ENCODE results near the gene PHACTR4. TPM values are rescaled to one million over a fixed set of nuclear protein-coding genes. Genes with fewer than 3 reads are reported as not detected.
A peak's percentile ranks its signal among the peaks of the same experiment; 100 is the strongest.

PHACTR4 gene
- total and polyA plus RNA-seq, 9 of the 15 experiments (the other 6 are each of a cell fraction or from before 2014, with no cell fraction given), result 6.4 to 43.6 (median 14.2) TPM

GRCh38 chr1:28507247-28507645 lies 137.7 kb downstream of the PHACTR4 start:
- Histone ChIP-seq H3K4me3 (peak overlapping the region; percentile 87), H3K27me3 (ENCODE audit: control insufficient read depth in 2 of 2, insufficient read depth in 2 of 2, low read length in 2 of 2) (no peaks in the 10 kb centered on the region), H3K9me1 (ENCODE audit: control insufficient read depth, insufficient read depth, low read length) (peaks cover 3% of the 10 kb centered on the region), H4K20me1 (replicated peaks; ENCODE audit: control insufficient read depth, insufficient read depth, low read length) (peaks cover 32% of the 10 kb centered on the region), H3K9ac (ENCODE audit: insufficient read depth in 1 of 2, low read depth in 2 of 2, low read length in 2 of 2) (peak overlapping the region; percentile 97 to 100), H3K79me2 (ENCODE audit: control insufficient read depth, insufficient read depth, low read length) (peaks cover 76% of the 10 kb centered on the region), H2AFZ (ENCODE audit: low read depth, low read length) (no peak overlapping the region), H3K9me3 (replicated peaks; ENCODE audit: control insufficient read depth, insufficient read depth, low read depth, low read length) (no peaks in the 10 kb centered on the region; the same call in 1 of the 2 replicates), H3K4me1 (replicated peaks in 1 of 2; ENCODE audit: control insufficient read depth in 2 of 2, insufficient read depth in 2 of 2, low read length in 2 of 2) (peaks cover 6 to 19% of the 10 kb centered on the region in 2 experiments; a peak in 3 of 5 replicates), H3K27ac (ENCODE audit: extremely low read depth, low read depth, low read length) (peak overlapping the region; percentile 94), H3K4me2 (ENCODE audit: insufficient read depth, low read length) (peak overlapping the region; percentile 99), H3K36me3 (ENCODE audit: control insufficient read depth, insufficient read depth, low read length) (peaks cover 57% of the 10 kb centered on the region)
- 3% methylated on average over 11 of the region's 11 CpGs for WGBS (ENCODE audit: insufficient coverage, low coverage, missing lambda C conversion rate)
- in situ Hi-C loops (cut with MboI) (no loop called here), intact Hi-C loops (cut with micrococcal nuclease) (no loop called here)
- ChIA-PET POLR2A (interaction anchor here (0.5 to 13.0 kb wide), 45 partner anchors 12 to 663 kb away, joined by 3 to 201 read pairs (median 4); partner anchors contain the start of genes ATP5IF1, EYA3, MED18 and RNU11), CTCF (ENCODE audit: low intra/inter-chr PET ratio) (no interaction called here)
- peak in 1 of 4 experiments; percentile 62 for DNase-seq (ENCODE audit: extremely low read depth in 1 of 4, low spot score in 3 of 4)
- BruUV-seq (replicated peaks), result no TSS peak
- ATAC-seq, result peak; percentile 7; the same call in 2 of the 3 replicates
- FAIRE-seq, result no peak
- TF ChIP-seq ZNF511 (CRISPR knock-in tag; IDR thresholded peaks at IDR 0.05) (no peak), ZC3H4 (CRISPR knock-in tag; IDR thresholded peaks at IDR 0.05; ENCODE audit: borderline replicate concordance) (no peak), STAT5A (IDR thresholded peaks at IDR 0.05; ENCODE audit: borderline replicate concordance, low read length) (peak; percentile 11; the same call in 1 of the 2 replicates), ESRRB (CRISPR knock-in tag; IDR thresholded peaks at IDR 0.05; ENCODE audit: borderline replicate concordance) (no peak), PPARD (CRISPR knock-in tag; IDR thresholded peaks at IDR 0.05) (no peak), FOXP4 (CRISPR knock-in tag; IDR thresholded peaks at IDR 0.05; ENCODE audit: borderline replicate concordance) (no peak), HNRNPL (IDR thresholded peaks at IDR 0.05; ENCODE audit: low read depth, low read length) (peak; percentile 88; the same call in 1 of the 2 replicates), ZNF253 (CRISPR knock-in tag; conservative IDR thresholded peaks at IDR 0.05) (0 out of 2 replicates have a peak, but pooled peaks have one; percentile 36), ZNF766 (CRISPR knock-in tag; conservative IDR thresholded peaks at IDR 0.05) (no peak), ZNF449 (CRISPR knock-in tag; IDR thresholded peaks at IDR 0.05) (no peak), ARID3A (IDR thresholded peaks at IDR 0.05; ENCODE audit: borderline replicate concordance, low read depth, low read length) (peak; percentile 25; the same call in 1 of the 2 replicates), CBX1 (IDR thresholded peaks at IDR 0.05; ENCODE audit: low read depth) (no peak), ZNF23 (CRISPR knock-in tag; IDR thresholded peaks at IDR 0.05) (no peak), RBM25 (IDR thresholded peaks at IDR 0.05; ENCODE audit: low read depth, low read length, severe bottlenecking) (no peak), FOXJ2 (tag; IDR thresholded peaks at IDR 0.05) (no peak)

Measured in K562 (cell line).